CD4-positive, alpha-beta T cell treated with Interleukin-15 for 1 hour (primary cell): ENCODE data around the gene ADGRG3.

Experiments used
- DNase-seq: peaks from one replicate; pipeline ENCODE4 v3.0.0-alpha.2; 2020

ADGRG3 gene

GRCh38 chr16:57646388-57647039 lies 21.6 kb upstream of the ADGRG3 start:
- DNase-seq = peak; percentile 48

- DNase-seq = no peak
Observed at GRCh38 chr16:57647136-57647875, 20.8 kb upstream of the ADGRG3 start.

- peak; percentile 37 for DNase-seq
Observed at GRCh38 chr16:57648125-57648524, 20.0 kb upstream of the ADGRG3 start.

GRCh38 chr16:57648581-57649442 lies 19.3 kb upstream of the ADGRG3 start:
- DNase-seq = peak; percentile 75

GRCh38 chr16:57649443-57649751 lies 18.7 kb upstream of the ADGRG3 start:
- no peak for DNase-seq

- no peak for DNase-seq
Observed at GRCh38 chr16:57649846-57650245, 18.3 kb upstream of the ADGRG3 start.

- peak; percentile 32 for DNase-seq
Observed at GRCh38 chr16:57651344-57652333, 16.5 kb upstream of the ADGRG3 start.

GRCh38 chr16:57652695-57653471 lies 15.2 kb upstream of the ADGRG3 start:
- no peak for DNase-seq

GRCh38 chr16:57653936-57654335 lies 14.2 kb upstream of the ADGRG3 start:
- no peak for DNase-seq

GRCh38 chr16:57656342-57656955 lies 11.7 kb upstream of the ADGRG3 start:
- DNase-seq = no peak

GRCh38 chr16:57657228-57657627 lies 10.9 kb upstream of the ADGRG3 start:
- DNase-seq = no peak

- DNase-seq = no peak
Observed at GRCh38 chr16:57658130-57658877, 9.8 kb upstream of the ADGRG3 start.

- no peak for DNase-seq
Observed at GRCh38 chr16:57658878-57659674, 9.0 kb upstream of the ADGRG3 start.

- DNase-seq = no peak
Observed at GRCh38 chr16:57660715-57661463, 7.2 kb upstream of the ADGRG3 start.

GRCh38 chr16:57661510-57661909 lies 6.6 kb upstream of the ADGRG3 start:
- no peak for DNase-seq

GRCh38 chr16:57661936-57662906 lies 5.9 kb upstream of the ADGRG3 start:
- DNase-seq = no peak

GRCh38 chr16:57663436-57663835 lies 4.7 kb upstream of the ADGRG3 start:
- DNase-seq = no peak
